ENCODE results near the gene DMRT3.

Gene DMRT3

DNA sequence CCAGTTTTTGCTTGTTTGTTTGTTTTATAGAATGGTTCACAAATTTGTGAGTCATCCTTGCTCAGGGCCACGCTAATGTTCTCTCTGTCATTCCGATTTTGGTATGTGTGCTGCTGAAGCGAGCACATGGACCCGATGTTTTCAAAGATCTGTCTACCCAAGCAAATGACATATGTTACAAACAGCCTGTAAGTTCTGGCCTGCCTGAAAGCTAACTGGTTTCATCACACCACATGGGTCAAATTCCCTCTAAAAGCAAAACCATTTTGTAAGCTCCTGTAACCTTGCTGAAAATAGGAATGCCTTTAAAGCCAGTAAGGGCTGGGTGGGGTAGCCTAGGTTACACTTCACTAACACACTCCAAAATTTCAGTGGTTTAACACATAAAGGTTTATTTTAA is 25.4 kb downstream of the DMRT3 start:
- no peak overlapping the region for H3K27ac ChIP-seq (ENCODE audit: poor library complexity, severe bottlenecking)
- ATAC-seq (ENCODE audit: low read depth) (no peak), DNase-seq (ENCODE audit: low spot score) (no peak)
- H3K27me3 ChIP-seq (ENCODE audit: insufficient read depth, poor library complexity, severe bottlenecking): no peaks in the 10 kb centered on the region
- H3K9me3 ChIP-seq (ENCODE audit: severe bottlenecking): no peaks in the 10 kb centered on the region
- no peak overlapping the region for H3K4me3 ChIP-seq (ENCODE audit: severe bottlenecking)
- H3K36me3 ChIP-seq (ENCODE audit: low read depth): no peaks in the 10 kb centered on the region
- TF ChIP-seq, protein P1, sequence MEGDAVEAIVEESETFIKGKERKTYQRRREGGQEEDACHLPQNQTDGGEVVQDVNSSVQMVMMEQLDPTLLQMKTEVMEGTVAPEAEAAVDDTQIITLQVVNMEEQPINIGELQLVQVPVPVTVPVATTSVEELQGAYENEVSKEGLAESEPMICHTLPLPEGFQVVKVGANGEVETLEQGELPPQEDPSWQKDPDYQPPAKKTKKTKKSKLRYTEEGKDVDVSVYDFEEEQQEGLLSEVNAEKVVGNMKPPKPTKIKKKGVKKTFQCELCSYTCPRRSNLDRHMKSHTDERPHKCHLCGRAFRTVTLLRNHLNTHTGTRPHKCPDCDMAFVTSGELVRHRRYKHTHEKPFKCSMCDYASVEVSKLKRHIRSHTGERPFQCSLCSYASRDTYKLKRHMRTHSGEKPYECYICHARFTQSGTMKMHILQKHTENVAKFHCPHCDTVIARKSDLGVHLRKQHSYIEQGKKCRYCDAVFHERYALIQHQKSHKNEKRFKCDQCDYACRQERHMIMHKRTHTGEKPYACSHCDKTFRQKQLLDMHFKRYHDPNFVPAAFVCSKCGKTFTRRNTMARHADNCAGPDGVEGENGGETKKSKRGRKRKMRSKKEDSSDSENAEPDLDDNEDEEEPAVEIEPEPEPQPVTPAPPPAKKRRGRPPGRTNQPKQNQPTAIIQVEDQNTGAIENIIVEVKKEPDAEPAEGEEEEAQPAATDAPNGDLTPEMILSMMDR (IDR thresholded peaks at IDR 0.05; ENCODE audit: poor library complexity, severe bottlenecking): no peak
- H3K4me1 ChIP-seq (ENCODE audit: insufficient read depth, poor library complexity, severe bottlenecking): no peaks in the 10 kb centered on the region

DNA sequence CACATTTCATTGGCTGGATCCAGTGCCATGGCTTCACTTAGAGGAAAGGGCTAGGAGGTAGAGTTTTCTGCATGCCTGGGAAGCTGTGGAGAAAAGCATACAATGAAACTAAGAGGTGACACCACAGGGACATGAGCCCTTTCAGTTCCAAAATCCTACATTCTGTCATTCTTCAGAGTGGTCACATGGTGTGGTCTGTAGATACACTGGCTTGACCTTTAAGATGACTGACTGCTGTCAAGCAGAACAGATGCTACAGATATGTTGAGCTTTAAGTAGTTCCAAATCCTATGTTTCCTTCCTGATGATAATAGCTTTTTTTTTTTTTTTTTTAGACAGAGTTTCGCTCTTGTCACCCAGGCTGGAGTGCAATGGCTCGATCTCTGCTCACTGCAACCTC is 26.2 kb downstream of the DMRT3 start:
- H3K27me3 ChIP-seq (ENCODE audit: insufficient read depth, poor library complexity, severe bottlenecking): no peaks in the 10 kb centered on the region
- H3K36me3 ChIP-seq (ENCODE audit: low read depth): no peaks in the 10 kb centered on the region
- H3K4me3 ChIP-seq (ENCODE audit: severe bottlenecking): no peak overlapping the region
- ATAC-seq (ENCODE audit: low read depth) (no peak), DNase-seq (ENCODE audit: low spot score) (no peak)
- no peaks in the 10 kb centered on the region for H3K4me1 ChIP-seq (ENCODE audit: insufficient read depth, poor library complexity, severe bottlenecking)
- TF ChIP-seq, protein P1 (IDR thresholded peaks at IDR 0.05; ENCODE audit: poor library complexity, severe bottlenecking): no peak
- H3K27ac ChIP-seq (ENCODE audit: poor library complexity, severe bottlenecking): no peak overlapping the region
- no peaks in the 10 kb centered on the region for H3K9me3 ChIP-seq (ENCODE audit: severe bottlenecking)

DNA sequence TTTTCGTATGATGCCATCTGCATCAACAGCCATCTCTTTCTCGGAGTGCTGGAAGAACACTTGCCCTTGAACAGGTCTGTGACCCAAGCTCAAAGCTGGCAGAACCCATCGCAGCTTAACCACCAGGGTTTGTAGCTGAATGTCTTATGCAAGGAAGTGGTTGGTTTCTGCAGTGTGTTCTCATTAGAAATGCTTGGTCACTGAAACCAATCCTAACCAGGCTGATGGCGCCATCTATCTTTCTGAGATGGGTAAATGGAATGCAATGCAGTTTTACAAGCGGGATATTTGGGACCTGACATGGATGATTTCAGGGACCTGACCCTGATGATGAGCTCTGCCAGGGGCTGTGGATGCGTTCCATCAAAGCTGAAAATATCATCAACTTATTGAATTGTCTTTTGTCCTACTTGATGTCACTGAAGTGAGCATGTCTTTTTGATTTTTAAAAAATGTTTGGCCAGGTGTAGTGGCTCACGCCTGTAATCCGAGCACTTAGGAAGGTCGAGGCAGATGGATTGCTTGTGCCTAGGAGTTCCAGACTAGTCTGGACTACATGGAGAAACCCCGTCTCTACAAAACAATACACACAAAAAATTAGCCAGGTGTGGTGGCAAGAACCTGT is 28.7 kb downstream of the DMRT3 start:
- H3K4me3 ChIP-seq (ENCODE audit: severe bottlenecking): no peak overlapping the region
- H3K9me3 ChIP-seq (ENCODE audit: severe bottlenecking): no peaks in the 10 kb centered on the region
- H3K27ac ChIP-seq (ENCODE audit: poor library complexity, severe bottlenecking): no peak overlapping the region
- H3K27me3 ChIP-seq (ENCODE audit: insufficient read depth, poor library complexity, severe bottlenecking): no peaks in the 10 kb centered on the region
- H3K4me1 ChIP-seq (ENCODE audit: insufficient read depth, poor library complexity, severe bottlenecking): peaks cover 6% of the 10 kb centered on the region
- DNase-seq (ENCODE audit: low spot score) (no peak), ATAC-seq (ENCODE audit: low read depth) (peak; percentile 61; the same call in 2 of the 3 replicates)
- H3K36me3 ChIP-seq (ENCODE audit: low read depth): no peaks in the 10 kb centered on the region
- TF ChIP-seq, protein P1 (IDR thresholded peaks at IDR 0.05; ENCODE audit: poor library complexity, severe bottlenecking): peak; percentile 76

DNA sequence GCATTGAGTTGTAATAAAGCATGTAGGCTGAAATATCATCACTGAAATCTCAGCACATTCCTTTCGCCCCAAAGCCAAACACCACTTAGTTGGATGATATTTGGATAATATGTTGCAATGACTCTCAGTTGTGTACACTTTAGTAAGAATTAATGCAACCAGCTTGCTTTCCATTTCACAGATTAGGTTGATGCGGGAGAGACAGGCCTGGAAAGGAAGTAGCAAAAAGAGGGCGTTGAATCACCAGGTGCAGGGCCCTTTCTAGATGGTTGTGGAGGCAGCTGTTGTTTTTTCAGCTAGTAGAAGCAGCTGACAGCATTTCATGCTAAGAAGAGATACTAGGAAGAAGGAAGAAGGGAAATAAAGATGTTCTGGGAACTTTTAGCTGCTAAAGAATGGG is 30.9 kb downstream of the DMRT3 start:
- DNase-seq (ENCODE audit: low spot score) (no peak), ATAC-seq (ENCODE audit: low read depth) (no peak)
- no peak overlapping the region for H3K27ac ChIP-seq (ENCODE audit: poor library complexity, severe bottlenecking)

DNA sequence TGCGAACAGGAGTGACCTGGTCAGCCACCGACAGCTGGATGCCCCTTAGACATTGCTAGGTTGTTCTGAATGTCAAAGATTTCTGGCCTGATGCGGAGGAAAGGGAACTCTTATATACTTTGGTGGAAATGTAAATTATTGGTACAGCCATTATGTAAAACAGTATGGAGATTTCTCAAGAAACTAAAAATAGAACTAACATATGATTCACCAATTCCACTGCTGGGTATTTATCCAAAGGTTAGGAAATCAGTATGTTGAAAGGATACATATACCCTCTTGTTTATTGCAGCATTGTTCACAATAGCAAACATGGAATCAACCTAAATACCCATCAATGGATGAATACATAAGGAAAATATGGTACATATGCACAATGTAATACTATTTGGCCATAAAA is 31.8 kb downstream of the DMRT3 start:
- H3K27ac ChIP-seq (ENCODE audit: poor library complexity, severe bottlenecking): no peak overlapping the region
- ATAC-seq (ENCODE audit: low read depth) (no peak), DNase-seq (ENCODE audit: low spot score) (no peak)
- no peak overlapping the region for H3K4me3 ChIP-seq (ENCODE audit: severe bottlenecking)
- H3K9me3 ChIP-seq (ENCODE audit: severe bottlenecking): no peaks in the 10 kb centered on the region
- H3K4me1 ChIP-seq (ENCODE audit: insufficient read depth, poor library complexity, severe bottlenecking): peaks cover 6% of the 10 kb centered on the region
- H3K36me3 ChIP-seq (ENCODE audit: low read depth): no peaks in the 10 kb centered on the region
- TF ChIP-seq, protein P1 (IDR thresholded peaks at IDR 0.05; ENCODE audit: poor library complexity, severe bottlenecking): no peak
- no peaks in the 10 kb centered on the region for H3K27me3 ChIP-seq (ENCODE audit: insufficient read depth, poor library complexity, severe bottlenecking)

More for the DNA sequence above, 30.9 kb downstream of the DMRT3 start:
- Histone ChIP-seq H3K4me1 (ENCODE audit: insufficient read depth, poor library complexity, severe bottlenecking) (peaks cover 6% of the 10 kb centered on the region), H3K9me3 (ENCODE audit: severe bottlenecking) (no peaks in the 10 kb centered on the region), H3K36me3 (ENCODE audit: low read depth) (no peaks in the 10 kb centered on the region), H3K27me3 (ENCODE audit: insufficient read depth, poor library complexity, severe bottlenecking) (no peaks in the 10 kb centered on the region), H3K4me3 (ENCODE audit: severe bottlenecking) (no peak overlapping the region)
- TF ChIP-seq, protein P1 (IDR thresholded peaks at IDR 0.05; ENCODE audit: poor library complexity, severe bottlenecking): no peak
